HG02623 (cell line): Measurements from ENCODE around the gene FBRS.
A peak's percentile ranks its signal among the peaks of the same experiment; 100 is the strongest.
"Not testable (repeated sequence)": the region's sequence is repeated elsewhere in the genome, so short reads cannot be mapped to it uniquely, and the experiment has no call there.

ENCODE experiments used
- ATAC-seq: cut with Tn5 transposase; IDR thresholded peaks from one replicate; pipeline ENCODE4 v1.9.1; 2021; ENCODE audit warnings: moderate library complexity; ENCODE audit not compliant: unreplicated experiment

Gene FBRS

DNA sequence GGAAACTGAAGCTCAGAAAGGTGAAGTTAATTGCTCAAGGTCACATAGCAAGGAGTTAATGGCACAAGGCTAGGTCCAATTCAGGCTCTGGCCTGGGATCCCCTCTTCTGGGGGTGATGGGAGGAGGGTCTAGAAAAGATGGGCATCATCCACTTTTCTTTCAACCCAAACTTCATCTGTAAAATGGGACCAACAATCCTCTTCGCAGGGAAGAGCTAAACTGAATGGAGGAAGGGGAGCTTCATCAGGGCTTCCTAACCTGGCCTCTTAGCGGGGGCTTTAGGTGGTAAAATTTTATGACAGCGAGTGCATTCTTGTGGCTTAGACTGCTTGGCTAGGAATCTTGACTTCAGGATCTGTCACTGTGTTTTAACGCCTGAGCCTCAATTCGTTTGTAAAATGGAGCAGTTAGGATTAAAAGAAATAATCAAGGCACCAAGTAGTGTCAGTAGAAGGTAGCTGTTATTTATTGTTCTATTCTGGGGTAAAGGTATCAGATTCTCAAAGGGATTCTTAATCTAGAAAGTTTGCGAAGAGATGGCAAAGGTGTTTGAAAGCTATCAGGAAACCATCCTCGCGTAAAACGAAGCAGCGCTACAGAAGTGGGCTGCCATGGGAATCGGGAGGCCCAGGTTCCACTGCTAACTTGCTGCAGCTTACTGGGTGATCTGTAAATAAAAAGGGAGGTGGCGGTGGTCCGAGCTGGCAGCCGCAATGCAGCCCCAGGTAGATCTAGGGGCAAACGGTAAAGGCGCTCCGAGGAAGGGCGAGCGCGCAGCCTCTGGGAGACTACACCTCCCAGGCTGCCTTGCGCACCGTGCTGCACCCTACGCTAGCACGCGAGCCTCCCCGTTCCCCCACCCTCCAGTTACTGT, 39.3 kb downstream of the FBRS start:
- peak; percentile 75 for ATAC-seq

DNA sequence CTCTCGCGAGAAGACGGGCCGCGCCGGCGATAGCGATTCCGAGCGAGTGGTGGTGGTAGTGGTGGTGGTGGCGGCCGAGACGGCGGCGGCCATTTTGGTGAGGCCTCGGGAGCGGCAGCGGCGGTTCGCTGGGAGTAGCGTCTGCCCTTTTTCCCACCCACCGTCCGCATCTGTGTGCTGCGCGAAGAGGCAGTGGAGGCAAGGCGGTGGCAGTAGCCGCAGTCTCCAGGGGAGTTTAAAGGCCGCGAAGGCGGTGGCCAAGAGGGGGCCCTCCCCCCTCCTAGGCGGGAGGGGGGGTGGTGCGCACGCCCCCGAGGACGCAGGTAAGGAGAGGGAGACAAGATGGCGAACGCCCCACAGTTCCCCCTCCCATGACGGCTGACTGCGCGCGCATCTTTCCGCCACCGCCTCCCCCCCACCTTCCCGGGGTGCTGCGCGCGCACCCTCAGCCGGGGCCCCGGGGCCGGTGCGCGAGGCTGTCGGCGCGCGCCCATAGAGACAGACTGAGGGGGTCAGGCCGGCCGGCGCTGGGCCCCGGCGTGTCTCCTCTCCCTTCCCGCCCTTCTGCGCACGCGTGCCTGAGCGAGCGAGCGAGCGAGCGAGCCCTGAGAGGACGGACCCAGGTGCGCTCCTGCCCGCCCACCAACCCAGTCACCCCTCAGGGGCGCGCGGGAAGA, 40.0 kb downstream of the FBRS start:
- peak; percentile 64 for ATAC-seq

DNA sequence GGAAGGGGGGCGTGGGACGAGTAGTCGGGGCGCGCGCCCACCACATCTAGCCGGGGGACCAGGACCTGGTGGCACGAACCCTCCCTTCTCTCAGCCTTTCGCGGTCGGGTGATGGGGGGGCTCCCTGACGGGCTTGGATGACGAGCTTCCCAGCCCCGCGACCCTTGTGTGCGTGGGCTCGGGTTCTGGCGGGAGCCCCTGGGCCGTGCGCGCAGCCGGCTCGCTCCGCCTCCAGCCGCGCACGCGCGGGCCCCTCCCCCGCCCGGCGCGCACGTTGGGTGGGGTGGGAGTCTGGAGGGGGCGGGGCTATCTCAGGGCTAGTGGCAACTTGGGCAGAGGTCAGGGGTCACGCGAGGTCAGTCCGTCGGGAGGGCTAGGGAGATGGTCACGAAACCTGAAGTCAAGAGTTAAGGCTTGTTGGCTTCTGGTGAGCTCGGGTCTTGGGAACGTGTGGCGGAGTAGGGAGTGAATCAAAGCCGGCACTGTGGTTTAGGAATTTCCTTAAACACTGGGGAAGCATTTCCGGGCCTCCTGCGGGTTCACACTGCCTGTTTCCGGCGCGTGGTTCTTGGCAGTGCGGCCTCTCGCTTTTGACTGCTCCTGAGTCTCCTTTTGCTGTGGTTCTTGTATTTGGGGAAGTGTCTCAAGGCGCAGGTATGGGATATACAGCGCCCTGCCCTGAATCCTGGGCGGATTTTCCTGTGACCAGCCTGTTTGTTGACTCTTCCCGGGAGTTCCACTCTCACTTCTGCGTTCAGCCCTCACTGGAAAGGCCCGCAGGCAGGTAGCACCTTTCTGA, 40.8 kb downstream of the FBRS start, which contains the start of gene SRCAP:
SRCAP (plus strand) TSS at position 356 of the 799 bp plus-strand sequence. CDS start 1,654 bp downstream, outside the sequence.
- peak; percentile 16 for ATAC-seq

DNA sequence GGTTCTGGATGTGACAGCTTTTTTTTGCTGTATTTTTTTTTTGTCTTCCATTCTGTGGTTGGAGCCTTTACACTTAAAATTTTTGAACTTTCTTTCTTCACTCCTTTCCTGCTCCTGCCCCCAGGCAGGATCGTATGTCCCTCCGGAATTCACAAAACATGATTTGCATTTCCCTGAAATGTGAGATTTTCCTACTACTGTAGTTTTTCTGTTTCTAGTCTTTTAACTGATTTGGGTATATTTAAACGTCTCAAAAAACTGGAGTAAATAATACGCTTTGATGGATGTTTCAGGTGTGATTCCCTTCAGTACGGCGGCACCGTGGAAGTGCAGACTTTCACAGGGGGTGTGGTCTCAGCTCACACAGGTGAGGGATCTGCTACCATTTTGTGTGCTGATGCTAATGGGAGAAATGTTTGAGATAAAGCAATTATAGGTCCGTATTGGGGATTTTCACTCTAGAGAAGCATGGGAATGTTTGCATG, 41.4 kb downstream of the FBRS start:
- ATAC-seq = no peak

DNA sequence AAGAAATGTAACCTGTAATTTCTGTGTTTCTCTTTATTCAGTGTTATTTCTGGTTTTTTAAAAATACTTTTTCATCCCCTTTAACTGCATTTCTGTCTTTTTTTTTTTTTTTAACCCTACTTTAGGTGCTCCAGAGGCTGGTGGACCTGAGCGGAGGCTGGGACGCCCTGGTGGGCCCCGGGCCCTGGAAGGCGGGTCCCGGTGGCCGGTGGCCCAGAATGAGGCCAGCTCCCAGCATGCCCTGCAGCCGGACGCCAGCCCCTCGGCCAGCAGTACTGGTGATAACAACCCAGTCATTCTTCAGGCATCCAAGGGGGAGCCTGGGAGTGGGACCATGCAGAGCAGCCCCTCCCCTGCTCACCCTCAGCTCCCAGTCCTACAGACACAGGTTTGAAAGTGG, 42.3 kb downstream of the FBRS start:
- ATAC-seq = no peak

DNA sequence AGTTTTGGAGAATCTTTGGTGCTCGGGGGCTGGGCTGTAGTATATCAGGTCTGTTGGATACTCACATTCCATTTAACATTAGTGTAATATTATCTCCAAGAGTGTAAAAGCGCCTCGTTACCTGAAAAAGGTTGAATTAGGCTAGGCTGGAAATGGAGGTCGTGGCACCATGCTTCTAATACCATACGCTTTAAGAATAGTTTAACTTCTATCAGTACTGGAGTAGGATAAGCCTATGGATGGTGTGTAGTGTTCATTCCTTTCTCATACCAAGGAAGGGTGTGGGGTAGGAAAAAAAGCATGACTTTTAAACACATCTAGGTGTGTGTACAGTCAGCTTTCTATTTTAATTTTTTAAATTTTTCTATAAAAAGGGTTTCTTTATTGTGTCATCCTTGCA, 42.7 kb downstream of the FBRS start:
- no peak for ATAC-seq

DNA sequence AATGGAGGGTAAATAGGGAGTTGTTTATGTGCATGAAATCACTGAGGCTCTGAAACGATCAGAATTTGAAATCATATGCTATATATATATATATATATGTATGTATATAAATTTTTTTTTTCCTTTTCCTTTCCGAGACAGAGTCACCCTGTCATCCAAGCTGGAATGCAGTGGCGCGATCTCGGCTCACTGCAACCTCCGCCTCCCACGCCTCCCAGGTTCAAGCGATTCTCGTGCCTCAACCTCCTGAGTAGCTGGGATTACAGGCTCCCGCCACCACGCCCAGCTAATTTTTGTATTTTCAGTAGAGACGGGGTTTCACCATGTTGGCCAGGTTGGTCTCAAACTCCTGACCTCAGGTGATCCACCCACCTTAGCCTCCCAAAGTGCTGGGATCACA, 44.8 kb downstream of the FBRS start:
- ATAC-seq = not testable (repeated sequence)

DNA sequence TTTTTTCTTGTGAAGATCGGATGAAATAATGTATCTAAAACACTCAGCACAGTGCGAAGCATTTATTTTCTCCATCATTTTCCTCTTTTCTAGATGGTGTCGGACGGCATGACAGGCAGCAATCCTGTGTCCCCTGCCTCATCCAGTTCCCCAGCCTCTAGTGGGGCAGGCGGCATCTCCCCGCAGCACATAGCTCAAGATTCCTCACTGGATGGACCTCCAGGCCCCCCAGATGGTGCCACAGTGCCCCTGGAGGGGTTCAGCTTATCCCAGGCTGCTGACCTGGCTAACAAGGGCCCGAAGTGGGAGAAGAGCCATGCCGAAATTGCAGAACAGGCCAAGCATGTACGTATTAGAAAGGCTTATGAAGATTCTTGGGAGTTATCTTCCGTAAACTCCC, 45.7 kb downstream of the FBRS start:
- no peak for ATAC-seq

DNA sequence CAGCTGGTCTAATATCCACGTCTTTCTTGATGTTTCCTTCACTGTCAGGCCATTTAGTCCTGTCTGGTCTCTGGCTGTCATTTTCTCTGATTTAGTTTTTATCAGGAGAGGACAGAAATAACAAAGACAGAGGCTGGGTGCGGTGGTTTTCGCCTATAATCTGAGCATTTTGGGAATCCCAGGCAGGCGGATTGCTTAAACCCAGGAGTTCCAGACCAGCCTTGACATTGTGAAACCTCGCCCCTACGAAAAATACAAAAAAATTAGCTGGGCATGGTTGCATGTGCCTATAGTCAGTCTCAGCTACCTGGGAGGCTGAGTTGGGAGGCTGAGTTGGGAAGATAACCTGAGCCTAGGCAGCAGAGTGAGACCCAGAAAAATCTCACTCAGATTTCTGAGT, 47.8 kb downstream of the FBRS start:
- ATAC-seq = no peak

DNA sequence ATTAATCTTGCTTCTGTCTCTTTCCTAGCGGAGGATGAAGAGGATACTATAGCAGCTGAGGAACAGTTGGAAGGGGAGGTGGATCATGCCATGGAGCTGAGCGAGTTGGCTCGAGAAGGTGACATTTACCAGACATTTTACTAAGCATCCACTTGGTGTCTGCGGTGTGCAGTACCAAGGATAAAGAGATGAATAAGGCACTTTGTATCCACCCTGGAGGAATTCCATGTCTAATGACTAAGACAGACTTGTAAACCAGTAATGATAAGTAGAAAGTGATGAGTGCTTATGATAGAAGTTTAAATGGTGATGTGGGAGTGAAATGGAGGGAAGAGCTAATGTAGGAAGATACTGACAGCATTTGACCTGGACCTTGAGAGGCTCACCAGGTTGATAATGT, 52.7 kb downstream of the FBRS start:
- no peak for ATAC-seq

DNA sequence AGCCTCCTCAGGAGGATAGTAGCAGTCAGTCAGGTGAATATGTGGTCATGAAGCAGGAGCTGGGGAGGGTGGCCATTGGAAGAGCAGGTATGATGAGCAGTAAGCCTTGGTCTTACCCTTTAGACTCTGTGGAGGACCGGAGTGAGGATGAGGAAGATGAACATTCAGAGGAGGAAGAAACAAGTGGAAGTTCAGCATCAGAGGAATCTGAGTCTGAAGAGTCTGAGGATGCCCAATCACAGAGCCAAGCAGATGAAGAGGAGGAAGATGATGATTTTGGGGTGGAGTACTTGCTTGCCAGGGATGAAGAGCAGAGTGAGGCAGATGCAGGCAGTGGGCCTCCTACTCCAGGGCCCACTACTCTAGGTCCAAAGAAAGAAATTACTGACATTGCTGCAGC, 53.5 kb downstream of the FBRS start:
- no peak for ATAC-seq

DNA sequence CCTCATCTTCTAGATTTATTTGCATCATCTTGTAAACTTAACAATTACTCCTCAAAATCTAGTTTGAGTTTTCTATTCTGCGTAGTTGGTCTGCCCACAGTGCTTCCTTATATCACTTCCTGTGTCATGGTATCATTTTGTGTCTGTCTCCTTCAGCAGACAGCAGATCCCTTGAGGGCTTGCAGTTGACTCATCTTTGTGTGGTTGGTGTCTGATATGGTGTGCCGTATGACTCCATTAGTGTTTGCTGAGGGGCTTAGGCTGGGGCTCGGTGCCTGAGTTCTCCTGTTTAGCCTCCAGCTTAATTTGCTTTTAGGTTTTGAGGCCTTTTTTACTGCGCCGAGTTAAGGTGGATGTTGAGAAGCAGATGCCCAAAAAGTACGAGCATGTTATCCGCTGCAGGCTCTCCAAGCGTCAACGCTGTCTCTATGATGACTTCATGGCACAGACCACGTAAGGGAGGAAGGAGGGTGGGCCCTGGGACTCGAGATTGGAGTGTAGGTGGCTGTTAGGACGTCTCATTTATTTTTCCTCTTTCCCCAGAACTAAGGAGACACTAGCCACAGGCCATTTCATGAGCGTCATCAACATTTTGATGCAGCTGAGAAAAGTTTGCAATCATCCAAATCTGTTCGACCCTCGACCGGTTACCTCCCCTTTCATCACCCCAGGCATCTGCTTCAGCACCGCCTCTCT, 57.7 kb downstream of the FBRS start:
- ATAC-seq = no peak

DNA sequence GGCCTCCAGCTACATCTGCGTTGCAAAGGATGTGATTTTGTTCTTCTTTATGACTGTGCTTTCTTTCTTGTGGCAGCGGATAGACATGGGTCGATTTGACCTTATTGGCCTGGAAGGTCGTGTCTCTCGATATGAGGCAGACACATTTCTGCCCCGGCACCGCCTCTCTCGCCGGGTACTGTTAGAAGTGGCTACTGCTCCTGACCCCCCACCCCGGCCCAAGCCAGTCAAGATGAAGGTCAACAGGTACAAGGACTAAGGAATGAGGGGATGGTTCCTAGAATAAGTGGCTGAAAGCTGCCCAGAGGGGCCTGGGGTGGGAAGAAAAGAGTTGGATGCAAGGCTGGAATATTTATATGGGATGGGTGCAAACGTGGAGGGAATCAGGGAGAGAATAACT, 61.9 kb downstream of the FBRS start:
- no peak for ATAC-seq
